HepG2 (cell line): ENCODE results near the gene ABHD10. TPM values are rescaled to one million over a fixed set of nuclear protein-coding genes. Genes with fewer than 3 reads are reported as not detected.

Experiments used
- ATAC-seq: fragments of 200-7000 bp; cut with Tn5 transposase; 3 replicates; pipeline ENCODE4 v1.9.1; 2020; ENCODE audit warnings: mild to moderate bottlenecking, moderate library complexity
- Bru-seq: library from RNA; stranded (reverse); fragments of 400-500 nt; gene quantifications from one replicate; lab custom pipeline; 2021; lab: Mats Ljungman, UMichigan
- BruChase-seq, 2 experiments: library from RNA; stranded (reverse); fragments of 400-500 nt; gene quantifications; one replicate each; lab custom pipeline; 2021; lab: Mats Ljungman, UMichigan
- BruUV-seq: library from RNA; stranded (reverse); fragments of 400-500 nt; replicated peaks from 2 replicates; lab custom pipeline; 2021; lab: Mats Ljungman, UMichigan
- CTCF ChIA-PET: fragments of 300-600 bp; formaldehyde crosslinking; extraction: SDS; loops from one replicate; lab custom pipeline; 2021; ENCODE audit warnings: low total read pairs, inconsistent platforms, low intra/inter-chr PET ratio; lab: Yijun Ruan, JAX
- POLR2A ChIA-PET: fragments of 350-600 bp; sonication (Branson Sonifier 250); formaldehyde crosslinking; loops from one replicate; lab custom pipeline; 2020; ENCODE audit warnings: antibody characterized with exemption, inconsistent platforms; lab: Yijun Ruan, JAX
- DNase-seq: peaks from one replicate; pipeline ENCODE4 v3.0.0-alpha.2; 2015; ENCODE audit warnings: low spot score
- FAIRE-seq: peaks from 3 replicates; lab custom pipeline; 2011; peaks lifted over from hg19 to GRCh38; lab: Jason Lieb, UNC
- H2AFZ ChIP-seq: one replicate; pipeline ENCODE4 v1.6.1; 2011; ENCODE audit warnings: low read length, inconsistent platforms
- H3K27ac ChIP-seq: fragments of 300-600 bp; 3 replicates; pipeline ENCODE4 v1.8.0; 2011; ENCODE audit warnings: mixed run types, mild to moderate bottlenecking, mixed read lengths, low read length, inconsistent platforms; ENCODE audit not compliant: insufficient read depth; ENCODE audit errors: extremely low read length
- H3K27me3 ChIP-seq, 2 experiments: fragments of 200-600 bp in 1 of 2; 2 replicates in 1 of 2; 3 replicates in 1 of 2; pipeline versions ENCODE4 v1.6.0 to v1.8.0; 2011; ENCODE audit warnings: low read length in 2 of 2, mild to moderate bottlenecking in 2 of 2, moderate library complexity in 2 of 2, inconsistent platforms in 1 of 2; ENCODE audit not compliant: insufficient read depth in 2 of 2, control insufficient read depth in 1 of 2
- H3K36me3 ChIP-seq, 2 experiments: fragments of 200-600 bp in 1 of 2; replicated peaks in 1 of 2; 2 replicates in 1 of 2; 3 replicates in 1 of 2; pipeline versions ENCODE4 v1.5.1 to v1.8.0; 2011; ENCODE audit warnings: low read length in 2 of 2, inconsistent platforms in 1 of 2; ENCODE audit not compliant: insufficient read depth in 2 of 2, control insufficient read depth in 1 of 2
- H3K4me1 ChIP-seq: 2 replicates; pipeline ENCODE4 v1.5.1; 2012; ENCODE audit warnings: low read length, inconsistent platforms; ENCODE audit not compliant: insufficient read depth
- H3K4me2 ChIP-seq: 2 replicates; pipeline ENCODE4 v1.6.0; 2011; ENCODE audit warnings: low read depth, low read length, inconsistent platforms
- H3K4me3 ChIP-seq, 3 experiments: fragments of 200-600 bp in 1 of 3; sonication (generic), shearing (Covaris generic) in 1 of 3; replicated peaks in 1 of 3; 2 replicates each; pipeline ENCODE4 v1.5.1; 2011 to 2016; ENCODE audit warnings: low read length in 3 of 3, inconsistent platforms in 2 of 3, low read depth in 2 of 3, mild to moderate bottlenecking in 2 of 3, control low read depth in 1 of 3, mixed read lengths in 1 of 3; ENCODE audit not compliant: insufficient read depth in 1 of 3
- H3K79me2 ChIP-seq: one replicate; pipeline ENCODE4 v1.6.1; 2011; ENCODE audit warnings: low read length, inconsistent platforms; ENCODE audit not compliant: insufficient read depth
- H3K9ac ChIP-seq: 2 replicates; pipeline ENCODE4 v1.6.0; 2011; ENCODE audit warnings: mild to moderate bottlenecking, low read depth, low read length, inconsistent platforms; ENCODE audit not compliant: insufficient read depth
- H3K9me3 ChIP-seq: 2 replicates; pipeline ENCODE4 v1.5.1; 2012; ENCODE audit warnings: mild to moderate bottlenecking, low read length
- H4K20me1 ChIP-seq: 2 replicates; pipeline ENCODE4 v1.6.0; 2011; ENCODE audit warnings: inconsistent platforms, mild to moderate bottlenecking, low read length, moderate library complexity; ENCODE audit not compliant: insufficient read depth
- HMG20B ChIP-seq: conservative IDR thresholded peaks from 2 replicates; pipeline ENCODE4 v1.6.1; 2016; ENCODE audit warnings: missing genetic modification reagents, missing compliant biosample characterization
- IKZF4 ChIP-seq: sonication (generic); formaldehyde crosslinking; IDR thresholded peaks from 2 replicates; pipeline ENCODE4 v1.5.1; 2020; ENCODE audit warnings: borderline replicate concordance, mild to moderate bottlenecking, low read depth, missing genetic modification reagents; ENCODE audit errors: not compliant biosample characterization
- MEF2D ChIP-seq: sonication (generic); formaldehyde crosslinking; IDR thresholded peaks from 2 replicates; pipeline ENCODE4 v1.5.1; 2020; ENCODE audit warnings: mild to moderate bottlenecking, missing genetic modification reagents
- MYPOP ChIP-seq: sonication (generic); formaldehyde crosslinking; IDR thresholded peaks from 2 replicates; pipeline ENCODE4 v1.8.1; 2023; ENCODE audit warnings: mild to moderate bottlenecking, moderate library complexity, missing genetic modification reagents
- RXRB ChIP-seq: IDR thresholded peaks from 2 replicates; pipeline ENCODE4 v1.6.1; 2016; ENCODE audit warnings: borderline replicate concordance, missing genetic modification reagents, missing compliant biosample characterization
- SALL2 ChIP-seq: sonication (generic); formaldehyde crosslinking; IDR thresholded peaks from 2 replicates; pipeline ENCODE4 v1.8.1; 2023; ENCODE audit warnings: mild to moderate bottlenecking, missing genetic modification reagents, inconsistent platforms
- ZNF543 ChIP-seq: sonication (generic); formaldehyde crosslinking; IDR thresholded peaks from 2 replicates; pipeline ENCODE4 v1.4.0; 2020; ENCODE audit warnings: mild to moderate bottlenecking, missing genetic modification reagents
- ZNF772 ChIP-seq: sonication (generic); formaldehyde crosslinking; IDR thresholded peaks from 2 replicates; pipeline ENCODE4 v1.5.0; 2020; ENCODE audit warnings: mild to moderate bottlenecking, missing genetic modification reagents
- WGBS: methylation state at CpG from one replicate; pipeline ENCODE4 v1.1.6; 2017; ENCODE audit warnings: low lambda C conversion rate; 5-methylcytosine and 5-hydroxymethylcytosine counted together
- in situ Hi-C: cut with HindIII; loops from 2 replicates; pipeline ENCODE4 v1.10.0; 2017; ENCODE audit warnings: low pct_unique_long_range_greater_than_20kb; ENCODE audit not compliant: extremely low pct_ligation_motif_present
- intact Hi-C: fragments of 100-400 bp; cut with micrococcal nuclease; formaldehyde crosslinking; loops from one replicate; pipeline ENCODE4 v1.10.0; 2022; ENCODE audit not compliant: unreplicated experiment
- long read RNA-seq, 2 experiments: library from RNA in 1 of 2; library from polyadenylated mRNA in 1 of 2; stranded (forward) in 1 of 2; unstranded in 1 of 2; transcript quantifications; one replicate each; pipeline ENCODE4 v2.0.0, GENCODE V29; 2019 to 2022
- polyA minus RNA-seq, 3 experiments: library from RNA; depleted of rRNA, polyadenylated mRNA; stranded (reverse); fragments of >200 nt; gene quantifications; 2 replicates each; pipeline ENCODE4 v1.2.3, GENCODE V29; 2011; ENCODE audit warnings: low replicate concordance in 1 of 3
- polyA plus RNA-seq, 8 experiments: library from polyadenylated mRNA; depleted of rRNA in 3 of 8; stranded (reverse) in 7 of 8; unstranded in 1 of 8; fragments of >200 nt; fragmentation: Illumina TruSeq in 4 of 8; extraction: Trizol in 4 of 8; gene quantifications; 2 replicates each; pipeline versions ENCODE4 v1.2.1 to v1.2.3, GENCODE V29; 2011 to 2016; ENCODE audit warnings: low read depth in 4 of 8, missing spikeins in 1 of 8, mixed read lengths in 1 of 8; ENCODE audit not compliant: insufficient read depth in 1 of 8
- total RNA-seq, 5 experiments: library from RNA; depleted of rRNA; stranded (reverse); fragments of >200 nt; fragmentation: Illumina TruSeq; extraction: Trizol; gene quantifications; 2 replicates each; pipeline ENCODE4 v1.2.3, GENCODE V29; 2016; ENCODE audit warnings: low read depth in 1 of 5
- TF ChIP-seq, protein P1 (sequence below): sonication (generic); formaldehyde crosslinking; IDR thresholded peaks from 2 replicates; pipeline ENCODE4 v1.9.0; 2022; ENCODE audit warnings: low read depth, missing genetic modification reagents
- TF ChIP-seq, protein P2 (sequence below): sonication (generic); formaldehyde crosslinking; IDR thresholded peaks from 2 replicates; pipeline ENCODE4 v1.5.1; 2020; ENCODE audit warnings: missing genetic modification reagents, mild to moderate bottlenecking, borderline replicate concordance

The ABHD10 gene
- 50.2 and 84.8 TPM in 2 replicates for total RNA-seq (2016; rRNA removed; fragmentation: Illumina TruSeq; extraction: Trizol)
- total RNA-seq (2016; cell fraction: cytosol; rRNA removed; fragmentation: Illumina TruSeq; extraction: Trizol; ENCODE audit: low read depth), result 3.8 and 4.5 TPM in 2 replicates
- 50.2 and 84.9 TPM in 2 replicates for total RNA-seq (2016; cell fraction: insoluble cytoplasmic fraction; rRNA removed; fragmentation: Illumina TruSeq; extraction: Trizol)
- 13.5 and 16.1 TPM in 2 replicates for total RNA-seq (2016; cell fraction: membrane; rRNA removed; fragmentation: Illumina TruSeq; extraction: Trizol)
- 27.8 and 30.5 TPM in 2 replicates for total RNA-seq (2016; cell fraction: nucleus; rRNA removed; fragmentation: Illumina TruSeq; extraction: Trizol)
- polyA plus RNA-seq (2011; rRNA removed), result 16.7 and 22.8 TPM in 2 replicates
- polyA plus RNA-seq (2011; cell fraction: cytosol; rRNA removed), result 9.7 and 13.8 TPM in 2 replicates
- 7.1 and 8.8 TPM in 2 replicates for polyA plus RNA-seq (2011; cell fraction: nucleus; rRNA removed)
- polyA plus RNA-seq (2012), result 16.3 and 20.8 TPM in 2 replicates
- 2.6 and 3.0 TPM in 2 replicates for polyA plus RNA-seq (2016; cell fraction: cytosol; fragmentation: Illumina TruSeq; extraction: Trizol; ENCODE audit: low read depth)
- polyA plus RNA-seq (2016; cell fraction: insoluble cytoplasmic fraction; fragmentation: Illumina TruSeq; extraction: Trizol; ENCODE audit: low read depth), result 62.4 and 64.2 TPM in 2 replicates
- polyA plus RNA-seq (2016; cell fraction: membrane; fragmentation: Illumina TruSeq; extraction: Trizol; ENCODE audit: low read depth), result 7.6 and 8.6 TPM in 2 replicates
- polyA plus RNA-seq (2016; cell fraction: nucleus; fragmentation: Illumina TruSeq; extraction: Trizol; ENCODE audit: insufficient read depth, low read depth), result 33.2 and 36.3 TPM in 2 replicates
- 18.4 and 19.3 TPM in 2 replicates for polyA minus RNA-seq (2011; rRNA and poly(A)+ RNA removed; ENCODE audit: low replicate concordance)
- 20.8 and 25.8 TPM in 2 replicates for polyA minus RNA-seq (2011; cell fraction: cytosol; rRNA and poly(A)+ RNA removed)
- polyA minus RNA-seq (2011; cell fraction: nucleus; rRNA and poly(A)+ RNA removed), result 22.8 and 24.7 TPM in 2 replicates
- percentile 84 among the genes with signal in this experiment for Bru-seq, nascent RNA
- percentile 83 among the genes with signal in this experiment for BruChase-seq, experiment 1, labeled RNA remaining after a 6-hour chase
- BruChase-seq, experiment 2, labeled RNA remaining after a 2-hour chase, result percentile 76 among the genes with signal in this experiment
- long read RNA-seq, experiment 1, transcript ABHD10-201 (5 exons, 2,590 nt), result major isoform, 43 of 49 reads
- long read RNA-seq, experiment 1, partial matches to known transcripts, result 0 of 49 reads
- long read RNA-seq, experiment 1, other reads (novel, unspliced or antisense), result 4 of 49 reads
- long read RNA-seq, experiment 2, partial matches to known transcripts, result 0 of 30 reads
- long read RNA-seq, experiment 2, other reads (novel, unspliced or antisense), result 26 of 30 reads

DNA sequence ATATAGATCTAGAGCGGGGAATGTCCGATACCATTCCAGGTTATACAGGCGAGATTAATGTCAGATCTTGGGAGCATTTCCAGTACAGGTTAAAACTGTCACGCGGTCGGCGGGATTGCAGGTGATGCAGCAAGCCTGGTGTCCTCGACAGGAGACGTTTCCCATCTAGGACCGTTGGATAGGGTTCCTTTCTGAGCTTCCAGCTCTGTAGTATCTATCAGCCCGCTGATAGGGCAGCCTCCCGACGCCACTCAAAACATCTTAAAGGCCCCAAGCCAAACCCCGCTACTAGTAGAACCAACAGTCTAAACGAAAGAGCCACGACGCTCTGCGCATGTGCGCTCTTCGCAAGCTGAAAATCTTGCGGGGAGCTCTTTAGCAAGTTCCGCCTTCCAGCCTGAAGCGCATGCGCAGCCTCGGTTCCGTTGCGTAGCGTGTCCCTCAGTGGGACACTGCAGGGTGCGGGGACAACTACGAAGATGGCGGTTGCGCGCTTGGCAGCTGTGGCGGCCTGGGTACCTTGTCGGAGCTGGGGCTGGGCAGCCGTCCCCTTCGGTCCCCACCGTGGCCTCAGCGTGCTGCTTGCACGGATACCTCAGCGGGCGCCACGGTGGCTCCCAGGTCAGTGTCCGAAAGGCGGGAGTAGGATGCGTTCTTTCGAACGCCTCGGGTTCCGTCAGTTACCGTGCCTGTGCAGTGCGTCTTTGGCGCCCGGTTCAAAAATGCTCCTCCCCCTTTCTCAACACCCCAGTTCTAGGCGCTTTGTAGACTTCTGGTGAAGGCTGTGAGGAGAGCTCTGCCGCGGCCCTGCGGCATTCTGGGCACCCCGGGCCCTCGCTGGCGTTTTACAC lies at the start of gene ABHD10:
Gene ABHD10 (plus strand): TSS at position 444 of the 851 bp plus-strand sequence. CDS start 36 bp downstream, at position 480.
- Histone ChIP-seq H3K36me3 (0 out of 5 replicates have a peak, but pooled peaks cover 0 to 5% of the 10 kb centered on the region in 2 experiments), H3K9me3 (no peaks in the 10 kb centered on the region), H3K79me2 (peaks cover 41% of the 10 kb centered on the region), H3K4me3 (peak within 1 kb of the TSS; percentile 79 to 95 (median 86)), H4K20me1 (no peaks in the 10 kb centered on the region), H3K4me2 (peak within 1 kb of the TSS; percentile 75), H3K4me1 (peaks cover 23% of the 10 kb centered on the region), H3K27ac (peak within 1 kb of the TSS; percentile 80), H3K9ac (peak within 1 kb of the TSS; percentile 88), H3K27me3 (no peaks in the 10 kb centered on the region), H2AFZ (peak within 1 kb of the TSS; percentile 85)
- POLR2A ChIA-PET, result interaction anchor here (0.6 to 2.5 kb wide), 19 partner anchors 11 to 583 kb away, joined by 3 to 21 read pairs (median 5); partner anchors contain the start of genes ATG3, SLC35A5 and TAGLN3
- BruUV-seq, result TSS peak; percentile 56
- CTCF ChIA-PET, result no interaction called here
- peak; percentile 92 for FAIRE-seq
- ATAC-seq, result peak; percentile 97
- peak; percentile 95 for DNase-seq
- in situ Hi-C loops, result no loop called here
- intact Hi-C loops, result no loop called here
- 18% methylated on average over 20 of the region's 61 CpGs for WGBS
- peak; percentile 62 for TF ChIP-seq RXRB (CRISPR knock-in tag)
- TF ChIP-seq ZNF543 (CRISPR knock-in tag), result peak; percentile 93
- no peak for TF ChIP-seq SALL2 (CRISPR knock-in tag)
- peak; percentile 71; the same call in 1 of the 2 replicates for TF ChIP-seq MEF2D (CRISPR knock-in tag)
- TF ChIP-seq ZNF772, result peak; percentile 61; the same call in 1 of the 2 replicates
- TF ChIP-seq, protein P1, sequence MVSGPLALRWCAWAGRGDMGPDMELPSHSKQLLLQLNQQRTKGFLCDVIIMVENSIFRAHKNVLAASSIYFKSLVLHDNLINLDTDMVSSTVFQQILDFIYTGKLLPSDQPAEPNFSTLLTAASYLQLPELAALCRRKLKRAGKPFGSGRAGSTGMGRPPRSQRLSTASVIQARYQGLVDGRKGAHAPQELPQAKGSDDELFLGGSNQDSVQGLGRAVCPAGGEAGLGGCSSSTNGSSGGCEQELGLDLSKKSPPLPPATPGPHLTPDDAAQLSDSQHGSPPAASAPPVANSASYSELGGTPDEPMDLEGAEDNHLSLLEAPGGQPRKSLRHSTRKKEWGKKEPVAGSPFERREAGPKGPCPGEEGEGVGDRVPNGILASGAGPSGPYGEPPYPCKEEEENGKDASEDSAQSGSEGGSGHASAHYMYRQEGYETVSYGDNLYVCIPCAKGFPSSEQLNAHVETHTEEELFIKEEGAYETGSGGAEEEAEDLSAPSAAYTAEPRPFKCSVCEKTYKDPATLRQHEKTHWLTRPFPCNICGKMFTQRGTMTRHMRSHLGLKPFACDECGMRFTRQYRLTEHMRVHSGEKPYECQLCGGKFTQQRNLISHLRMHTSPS (CRISPR knock-in tag), result peak; percentile 39; the same call in 1 of the 2 replicates
- no peak for TF ChIP-seq HMG20B (CRISPR knock-in tag)
- TF ChIP-seq, protein P2, sequence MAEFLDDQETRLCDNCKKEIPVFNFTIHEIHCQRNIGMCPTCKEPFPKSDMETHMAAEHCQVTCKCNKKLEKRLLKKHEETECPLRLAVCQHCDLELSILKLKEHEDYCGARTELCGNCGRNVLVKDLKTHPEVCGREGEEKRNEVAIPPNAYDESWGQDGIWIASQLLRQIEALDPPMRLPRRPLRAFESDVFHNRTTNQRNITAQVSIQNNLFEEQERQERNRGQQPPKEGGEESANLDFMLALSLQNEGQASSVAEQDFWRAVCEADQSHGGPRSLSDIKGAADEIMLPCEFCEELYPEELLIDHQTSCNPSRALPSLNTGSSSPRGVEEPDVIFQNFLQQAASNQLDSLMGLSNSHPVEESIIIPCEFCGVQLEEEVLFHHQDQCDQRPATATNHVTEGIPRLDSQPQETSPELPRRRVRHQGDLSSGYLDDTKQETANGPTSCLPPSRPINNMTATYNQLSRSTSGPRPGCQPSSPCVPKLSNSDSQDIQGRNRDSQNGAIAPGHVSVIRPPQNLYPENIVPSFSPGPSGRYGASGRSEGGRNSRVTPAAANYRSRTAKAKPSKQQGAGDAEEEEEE (CRISPR knock-in tag), result peak; percentile 75; the same call in 1 of the 2 replicates
- peak; percentile 74 for TF ChIP-seq MYPOP (CRISPR knock-in tag)
- TF ChIP-seq IKZF4 (CRISPR knock-in tag), result peak; percentile 55
